H1 (cell line): ENCODE results near the gene RGPD3. TPM values are rescaled to one million over a fixed set of nuclear protein-coding genes. Genes with fewer than 3 reads are reported as not detected.
"Not testable (repeated sequence)": the region's sequence is repeated elsewhere in the genome, so short reads cannot be mapped to it uniquely, and the experiment has no call there.

ENCODE experiments used
- CTCF ChIA-PET: fragments of 300-600 bp; sonication (Branson Sonifier 250); formaldehyde crosslinking; loops from one replicate; lab custom pipeline; 2021; ENCODE audit not compliant: partially characterized antibody; lab: Charles Lee
- POLR2A ChIA-PET: fragments of 300-600 bp; sonication (Branson Sonifier 250); formaldehyde crosslinking; loops from one replicate; lab custom pipeline; 2021; ENCODE audit warnings: inconsistent platforms; ENCODE audit not compliant: partially characterized antibody; lab: Charles Lee
- DNase-seq, 2 experiments: peaks; one replicate each; pipeline versions ENCODE4 v3.0.0 to v3.0.0-alpha.2; 2010 to 2022; ENCODE audit warnings: low spot score in 2 of 2, low read depth in 1 of 2, mixed read lengths in 1 of 2
- FAIRE-seq: peaks from 2 replicates; lab custom pipeline; 2011; peaks lifted over from hg19 to GRCh38; lab: Jason Lieb, UNC
- H2AFZ ChIP-seq: 2 replicates; pipeline ENCODE4 v1.8.1; 2012; ENCODE audit warnings: low read length, inconsistent platforms
- H2AK5ac ChIP-seq: 2 replicates; pipeline ENCODE4 v1.6.1; 2013; ENCODE audit warnings: low read depth, low read length
- H2BK120ac ChIP-seq: replicated peaks from 2 replicates; pipeline ENCODE3; 2013; ENCODE audit warnings: low read depth, low read length, inconsistent platforms
- H2BK12ac ChIP-seq: 2 replicates; pipeline ENCODE4 v1.6.1; 2013; ENCODE audit warnings: low read depth, low read length
- H2BK15ac ChIP-seq: 2 replicates; pipeline ENCODE4 v1.6.1; 2013; ENCODE audit warnings: low read length
- H2BK20ac ChIP-seq: 2 replicates; pipeline ENCODE4 v1.6.1; 2013; ENCODE audit warnings: low read length
- H2BK5ac ChIP-seq: 2 replicates; pipeline ENCODE4 v1.6.1; 2013; ENCODE audit warnings: low read depth, low read length
- H3K14ac ChIP-seq: 2 replicates; pipeline ENCODE4 v1.6.1; 2013; ENCODE audit warnings: inconsistent platforms; ENCODE audit not compliant: insufficient read length
- H3K18ac ChIP-seq: 2 replicates; pipeline ENCODE4 v1.6.1; 2013; ENCODE audit warnings: low read length; ENCODE audit errors: extremely low read depth
- H3K23ac ChIP-seq: 2 replicates; pipeline ENCODE4 v1.6.1; 2013; ENCODE audit warnings: inconsistent platforms; ENCODE audit not compliant: insufficient read length
- H3K23me2 ChIP-seq: 2 replicates; pipeline ENCODE4 v1.6.1; 2013; ENCODE audit warnings: low read depth, low read length
- H3K27ac ChIP-seq: 2 replicates; pipeline ENCODE4 v1.6.1; 2011; ENCODE audit warnings: low read depth, low read length, inconsistent platforms
- H3K27me3 ChIP-seq, 4 experiments: replicated peaks in 1 of 4; 1 replicate in 1 of 4; 2 replicates in 3 of 4; pipeline versions ENCODE4 v1.6.1 to v1.8.1; 2011 to 2013; ENCODE audit warnings: low read length in 3 of 4, mild to moderate bottlenecking in 3 of 4, inconsistent platforms in 2 of 4, mixed read lengths in 2 of 4, moderate library complexity in 1 of 4; ENCODE audit not compliant: control insufficient read depth in 3 of 4, insufficient read depth in 3 of 4; ENCODE audit errors: extremely low read depth in 1 of 4
- H3K36me3 ChIP-seq, 4 experiments: 2 replicates each; pipeline versions ENCODE4 v1.6.1 to v1.8.1; 2011 to 2013; ENCODE audit warnings: mild to moderate bottlenecking in 4 of 4, low read length in 3 of 4, moderate library complexity in 2 of 4, control low read depth in 1 of 4, inconsistent platforms in 1 of 4; ENCODE audit not compliant: insufficient read depth in 4 of 4, control insufficient read depth in 2 of 4
- H3K4ac ChIP-seq: replicated peaks from 2 replicates; pipeline ENCODE3; 2013; ENCODE audit warnings: low read length, low read depth, mixed read lengths, inconsistent platforms; ENCODE audit not compliant: insufficient read length
- H3K4me1 ChIP-seq, 4 experiments: replicated peaks in 1 of 4; 1 replicate in 1 of 4; 2 replicates in 3 of 4; pipeline versions ENCODE4 v1.6.1 to v1.8.1; 2011 to 2013; ENCODE audit warnings: low read length in 3 of 4, inconsistent platforms in 2 of 4, mixed read lengths in 1 of 4; ENCODE audit not compliant: insufficient read depth in 4 of 4, control insufficient read depth in 3 of 4
- H3K4me2 ChIP-seq, 2 experiments: 2 replicates each; pipeline versions ENCODE4 v1.6.1 to v1.8.1; 2011 to 2013; ENCODE audit warnings: low read depth in 2 of 2, low read length in 2 of 2, control low read depth in 1 of 2, inconsistent platforms in 1 of 2, mild to moderate bottlenecking in 1 of 2; ENCODE audit not compliant: insufficient read depth in 1 of 2
- H3K4me3 ChIP-seq, 4 experiments: fragments of 200-600, 300-600 bp in 1 of 4; sonication (generic), shearing (Covaris generic), sonication (Bioruptor Twin) in 1 of 4; 2 replicates each; pipeline versions ENCODE4 v1.5.1 to v1.8.1; 2011 to 2016; ENCODE audit warnings: low read length in 4 of 4, low read depth in 3 of 4, control low read depth in 2 of 4, inconsistent platforms in 2 of 4, mild to moderate bottlenecking in 2 of 4, mixed read lengths in 1 of 4, moderate library complexity in 1 of 4; ENCODE audit not compliant: insufficient read depth in 2 of 4; ENCODE audit errors: extremely low read depth in 1 of 4
- H3K56ac ChIP-seq: replicated peaks from 2 replicates; pipeline ENCODE3; 2013; ENCODE audit warnings: low read depth, mild to moderate bottlenecking, mixed read lengths, low read length, inconsistent platforms; ENCODE audit not compliant: insufficient read length
- H3K79me1 ChIP-seq: 2 replicates; pipeline ENCODE4 v1.6.1; 2013; ENCODE audit warnings: low read depth, low read length, control low read depth
- H3K79me2 ChIP-seq, 2 experiments: 2 replicates each; pipeline versions ENCODE4 v1.6.1 to v1.8.1; 2012 to 2013; ENCODE audit warnings: low read length in 2 of 2, mild to moderate bottlenecking in 2 of 2, inconsistent platforms in 1 of 2; ENCODE audit not compliant: insufficient read depth in 2 of 2, control insufficient read depth in 1 of 2
- H3K9ac ChIP-seq, 4 experiments: replicated peaks in 1 of 4; 1 replicate in 1 of 4; 2 replicates in 3 of 4; pipeline versions ENCODE4 v1.6.1 to v1.8.1; 2011 to 2013; ENCODE audit warnings: low read depth in 3 of 4, low read length in 3 of 4, control low read depth in 2 of 4, mild to moderate bottlenecking in 2 of 4, moderate library complexity in 2 of 4, inconsistent platforms in 1 of 4; ENCODE audit errors: extremely low read depth in 1 of 4
- H3K9me3 ChIP-seq, 2 experiments: 2 replicates each; pipeline versions ENCODE4 v1.6.1 to v1.8.1; 2012 to 2013; ENCODE audit warnings: mild to moderate bottlenecking in 2 of 2, moderate library complexity in 2 of 2, control low read depth in 1 of 2, inconsistent platforms in 1 of 2, low read depth in 1 of 2, low read length in 1 of 2, mixed read lengths in 1 of 2; ENCODE audit not compliant: insufficient read depth in 2 of 2
- H4K20me1 ChIP-seq, 2 experiments: replicated peaks in 1 of 2; 2 replicates each; pipeline versions ENCODE3 to v1.8.1; 2011 to 2013; ENCODE audit warnings: inconsistent platforms in 2 of 2, low read length in 2 of 2, mild to moderate bottlenecking in 1 of 2; ENCODE audit not compliant: insufficient read depth in 2 of 2, control insufficient read depth in 1 of 2
- H4K5ac ChIP-seq: 2 replicates; pipeline ENCODE4 v1.6.1; 2013; ENCODE audit warnings: low read length, low read depth, mixed read lengths, inconsistent platforms; ENCODE audit not compliant: insufficient read length
- H4K8ac ChIP-seq: 2 replicates; pipeline ENCODE4 v1.8.0; 2013; ENCODE audit warnings: mild to moderate bottlenecking, moderate library complexity, low read length, inconsistent platforms; ENCODE audit not compliant: insufficient read depth; ENCODE audit errors: extremely low read depth
- H4K91ac ChIP-seq: replicated peaks from 2 replicates; pipeline ENCODE3; 2013; ENCODE audit warnings: low read length, mixed read lengths, inconsistent platforms; ENCODE audit not compliant: insufficient read length
- WGBS, 2 experiments: shearing (Covaris generic) in 1 of 2; methylation state at CpG; one replicate each; pipeline versions ENCODE4 v1.1.6 to v1.1.7; 2013 to 2015; ENCODE audit warnings: low lambda C conversion rate in 2 of 2, mixed read lengths in 2 of 2, inconsistent platforms in 1 of 2, low coverage in 1 of 2, missing lambda C conversion rate in 1 of 2; ENCODE audit not compliant: insufficient replicate concordance in 2 of 2, insufficient coverage in 1 of 2, insufficient read length in 1 of 2; ENCODE audit errors: extremely low coverage in 1 of 2, missing lambda C conversion rate in 1 of 2; 5-methylcytosine and 5-hydroxymethylcytosine counted together
- polyA plus RNA-seq, 7 experiments: library from polyadenylated mRNA; depleted of rRNA in 3 of 7; stranded (reverse) in 5 of 7; unstranded in 2 of 7; fragments of >200 nt in 5 of 7; fragments of 200-250 nt in 2 of 7; gene quantifications; 1 replicate in 5 of 7; 2 replicates in 1 of 7; 4 replicates in 1 of 7; pipeline versions ENCODE4 v1.2.1 to v1.2.3, GENCODE V29; 2011 to 2013; ENCODE audit warnings: missing spikeins in 2 of 7, mixed read lengths in 2 of 7
- total RNA-seq: library from RNA; stranded (reverse); fragmentation: NEBNext Ultra II Directional; extraction: Animal tissue kit (Norgen Biotek cat#: 25700); gene quantifications from 2 replicates; pipeline ENCODE4 v1.2.1, GENCODE V29; 2021

The RGPD3 gene
- total and polyA plus RNA-seq, 2 of the 8 experiments (the other 6 are each of a cell fraction or from before 2014, with no cell fraction given): 0.08 to 0.17 TPM

DNA sequence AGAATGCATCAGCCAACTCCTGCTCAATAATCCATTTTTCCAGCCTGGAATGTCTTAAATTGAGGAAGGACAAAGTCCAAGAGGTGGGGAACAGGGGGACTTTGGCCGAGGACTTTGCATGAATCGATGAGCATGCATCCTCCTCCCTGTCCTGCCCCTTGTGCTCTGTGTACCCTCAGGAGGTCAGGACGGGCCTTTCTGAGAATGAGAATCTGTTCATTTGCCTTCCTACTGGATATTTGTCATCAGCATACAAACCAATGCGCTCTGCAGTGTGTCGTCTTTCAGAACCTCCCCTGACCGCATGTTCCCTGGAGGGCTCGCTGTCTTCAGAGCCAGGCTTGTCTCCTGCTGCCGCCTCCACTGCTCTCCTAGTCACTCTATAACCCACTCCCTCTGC is 83.7 kb downstream of the RGPD3 start:
- H4K5ac ChIP-seq, H3K9ac ChIP-seq, H4K91ac ChIP-seq, POLR2A ChIA-PET, H3K79me1 ChIP-seq, CTCF ChIA-PET, H3K56ac ChIP-seq, DNase-seq, H3K27me3 ChIP-seq, H2AK5ac ChIP-seq, H3K79me2 ChIP-seq, H3K36me3 ChIP-seq, H3K18ac ChIP-seq, H3K4me1 ChIP-seq, H4K20me1 ChIP-seq, H2BK5ac ChIP-seq, H3K23me2 ChIP-seq, H3K9me3 ChIP-seq, H2BK120ac ChIP-seq, H4K8ac ChIP-seq, FAIRE-seq, H3K14ac ChIP-seq, H3K4me3 ChIP-seq, H3K23ac ChIP-seq, H3K27ac ChIP-seq, H2BK12ac ChIP-seq, H2AFZ ChIP-seq, H3K4ac ChIP-seq, H2BK15ac ChIP-seq, H3K4me2 ChIP-seq, H2BK20ac ChIP-seq: not testable (repeated sequence)
- WGBS, 2 experiments: 93% methylated on average over 8 of the region's 8 CpGs; no CpG with 5 or more reads in 1 of the 2 experiments

DNA sequence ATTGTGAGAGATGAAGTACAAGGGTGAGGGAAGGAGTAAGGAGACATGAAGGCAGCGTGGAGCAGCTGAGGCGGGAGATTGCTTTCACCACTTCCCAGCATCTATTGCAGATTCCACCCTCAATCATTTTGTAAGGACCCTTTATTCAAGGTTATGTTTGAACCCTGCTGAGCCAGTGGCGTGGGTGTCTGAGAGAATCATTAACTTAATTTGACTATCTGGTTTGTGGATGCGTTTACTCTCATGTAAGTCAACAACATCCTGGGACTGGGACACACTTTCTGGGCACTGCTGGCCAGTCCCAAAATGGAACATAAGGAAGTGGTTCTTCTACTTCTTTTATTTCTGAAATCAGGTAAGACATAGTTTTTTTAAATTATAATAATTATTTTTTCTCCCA is 86.3 kb downstream of the RGPD3 start:
- H3K56ac ChIP-seq, H3K36me3 ChIP-seq, H3K79me2 ChIP-seq, H4K91ac ChIP-seq, H3K4me2 ChIP-seq, H2BK12ac ChIP-seq, H3K79me1 ChIP-seq, H4K5ac ChIP-seq, H3K9me3 ChIP-seq, H3K14ac ChIP-seq, H2AK5ac ChIP-seq, H2BK120ac ChIP-seq, H3K18ac ChIP-seq, DNase-seq, H3K4me3 ChIP-seq, H3K4me1 ChIP-seq, H2AFZ ChIP-seq, H3K27me3 ChIP-seq, H3K27ac ChIP-seq, CTCF ChIA-PET, H3K9ac ChIP-seq, H2BK5ac ChIP-seq, H3K23me2 ChIP-seq, H4K8ac ChIP-seq, POLR2A ChIA-PET, H3K4ac ChIP-seq, H3K23ac ChIP-seq, H2BK15ac ChIP-seq, FAIRE-seq, H2BK20ac ChIP-seq, H4K20me1 ChIP-seq: not testable (repeated sequence)
- 100% methylated on average over 3 of the region's 4 CpGs; no CpG with 5 or more reads in 1 of the 2 experiments for WGBS, 2 experiments
